Caco-2 (cell line): Measurements from ENCODE around the gene AOPEP. TPM values are rescaled to one million over a fixed set of nuclear protein-coding genes. Genes with fewer than 3 reads are reported as not detected.

ENCODE experiments used
- BruUV-seq: library from RNA; stranded (reverse); fragments of 400-500 nt; replicated peaks from 2 replicates; lab custom pipeline; 2021; lab: Mats Ljungman, UMichigan
- CTCF ChIA-PET: fragments of 300-600 bp; sonication (Branson Sonifier 250); formaldehyde crosslinking; loops from one replicate; lab custom pipeline; 2022; ENCODE audit warnings: antibody characterized with exemption; lab: Charles Lee
- POLR2A ChIA-PET: fragments of 300-600 bp; sonication (Branson Sonifier 250); formaldehyde crosslinking; loops from one replicate; lab custom pipeline; 2022; ENCODE audit warnings: antibody characterized with exemption; lab: Charles Lee
- DNase-seq, 2 experiments: peaks; one replicate each; pipeline versions ENCODE4 v3.0.0 to v3.0.0-alpha.2; 2020 to 2022
- H3K27me3 ChIP-seq: replicated peaks from 2 replicates; pipeline ENCODE4 v1.6.0; 2011; ENCODE audit warnings: low read length; ENCODE audit not compliant: control insufficient read depth, insufficient read depth
- H3K36me3 ChIP-seq: 2 replicates; pipeline ENCODE4 v1.5.1; 2011; ENCODE audit warnings: low read length; ENCODE audit not compliant: control insufficient read depth, insufficient read depth
- H3K4me1 ChIP-seq: fragments of 250-450 bp; sonication (Bioruptor Pico); 2 replicates; pipeline ENCODE4 v1.5.1; 2020; ENCODE audit warnings: mild to moderate bottlenecking
- H3K4me3 ChIP-seq: 2 replicates; pipeline ENCODE4 v1.5.1; 2011; ENCODE audit warnings: low read depth, mild to moderate bottlenecking, control low read depth, low read length
- H3K9me3 ChIP-seq: fragments of 250-450 bp; sonication (Bioruptor Pico); 2 replicates; pipeline ENCODE4 v1.5.1; 2020; ENCODE audit warnings: mild to moderate bottlenecking, moderate library complexity
- H3K27ac Mint-ChIP-seq: one replicate; pipeline ENCODE4 v1.8.0; 2022; ENCODE audit warnings: mixed read lengths; ENCODE audit not compliant: unreplicated experiment
- H3K27me3 Mint-ChIP-seq: one replicate; pipeline ENCODE4 v1.8.0; 2022; ENCODE audit warnings: mixed read lengths; ENCODE audit not compliant: insufficient read depth, unreplicated experiment
- H3K36me3 Mint-ChIP-seq: one replicate; pipeline ENCODE4 v1.8.0; 2022; ENCODE audit warnings: mild to moderate bottlenecking, mixed read lengths; ENCODE audit not compliant: insufficient read depth, unreplicated experiment
- H3K4me1 Mint-ChIP-seq: one replicate; pipeline ENCODE4 v1.8.0; 2022; ENCODE audit warnings: low read depth, mixed read lengths; ENCODE audit not compliant: unreplicated experiment
- H3K4me3 Mint-ChIP-seq: one replicate; pipeline ENCODE4 v1.8.0; 2022; ENCODE audit warnings: mild to moderate bottlenecking, moderate library complexity, mixed read lengths; ENCODE audit not compliant: unreplicated experiment
- H3K9me3 Mint-ChIP-seq: one replicate; pipeline ENCODE4 v1.8.0; 2022; ENCODE audit warnings: mixed read lengths; ENCODE audit not compliant: unreplicated experiment
- intact Hi-C: fragments of 100-400 bp; cut with micrococcal nuclease; formaldehyde crosslinking; loops from one replicate; pipeline ENCODE4 v1.10.0; 2022; ENCODE audit not compliant: unreplicated experiment
- total RNA-seq: library from RNA; stranded (reverse); gene quantifications from 2 replicates; pipeline ENCODE4 v1.2.3, GENCODE V29; 2022
- TF ChIP-seq, protein P1 (sequence below), 2 experiments: fragments of 200-600 bp in 1 of 2; IDR thresholded peaks; 1 replicate in 1 of 2; 2 replicates in 1 of 2; pipeline versions ENCODE4 v1.5.1 to v1.8.0; 2011 to 2022; ENCODE audit warnings: antibody characterized with exemption in 1 of 2, control low read depth in 1 of 2, inconsistent platforms in 1 of 2, low read depth in 1 of 2, low read length in 1 of 2, mild to moderate bottlenecking in 1 of 2, moderate library complexity in 1 of 2; ENCODE audit not compliant: insufficient read depth in 1 of 2, severe bottlenecking in 1 of 2, unreplicated experiment in 1 of 2

Gene AOPEP
- total RNA-seq, 1 experiment from 2014 or later, result 63.3 TPM

DNA sequence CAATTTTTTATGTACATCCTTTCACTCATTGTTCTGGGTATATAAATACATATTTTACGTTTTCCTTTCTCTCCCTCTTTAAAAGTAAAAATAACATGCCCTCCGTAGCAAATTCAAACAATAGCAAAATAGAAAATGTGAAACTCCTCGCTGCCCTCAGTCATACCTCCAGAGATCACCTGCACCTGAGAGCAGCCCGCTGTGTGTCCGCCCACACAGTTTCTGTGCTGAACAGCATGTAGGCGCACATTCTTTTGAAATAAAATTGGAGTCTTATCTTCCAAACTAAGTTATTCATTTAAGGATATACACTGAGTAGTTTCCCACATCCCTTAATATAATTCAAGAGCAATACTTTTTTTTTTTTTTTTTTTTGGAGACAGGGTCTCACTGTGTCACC is 255.7 kb downstream of the AOPEP start:
- Histone ChIP-seq H3K36me3 (no peaks in the 10 kb centered on the region), H3K4me1 (0 out of 2 replicates have a peak, but pooled peaks cover 5% of the 10 kb centered on the region), H3K4me3 (no peak overlapping the region), H3K9me3 (no peaks in the 10 kb centered on the region; the same call in 1 of the 2 replicates), H3K27me3 (no peaks in the 10 kb centered on the region)
- POLR2A ChIA-PET, result no interaction called here
- TF ChIP-seq, protein P1, sequence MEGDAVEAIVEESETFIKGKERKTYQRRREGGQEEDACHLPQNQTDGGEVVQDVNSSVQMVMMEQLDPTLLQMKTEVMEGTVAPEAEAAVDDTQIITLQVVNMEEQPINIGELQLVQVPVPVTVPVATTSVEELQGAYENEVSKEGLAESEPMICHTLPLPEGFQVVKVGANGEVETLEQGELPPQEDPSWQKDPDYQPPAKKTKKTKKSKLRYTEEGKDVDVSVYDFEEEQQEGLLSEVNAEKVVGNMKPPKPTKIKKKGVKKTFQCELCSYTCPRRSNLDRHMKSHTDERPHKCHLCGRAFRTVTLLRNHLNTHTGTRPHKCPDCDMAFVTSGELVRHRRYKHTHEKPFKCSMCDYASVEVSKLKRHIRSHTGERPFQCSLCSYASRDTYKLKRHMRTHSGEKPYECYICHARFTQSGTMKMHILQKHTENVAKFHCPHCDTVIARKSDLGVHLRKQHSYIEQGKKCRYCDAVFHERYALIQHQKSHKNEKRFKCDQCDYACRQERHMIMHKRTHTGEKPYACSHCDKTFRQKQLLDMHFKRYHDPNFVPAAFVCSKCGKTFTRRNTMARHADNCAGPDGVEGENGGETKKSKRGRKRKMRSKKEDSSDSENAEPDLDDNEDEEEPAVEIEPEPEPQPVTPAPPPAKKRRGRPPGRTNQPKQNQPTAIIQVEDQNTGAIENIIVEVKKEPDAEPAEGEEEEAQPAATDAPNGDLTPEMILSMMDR (IDR thresholded peaks at IDR 0.05; ENCODE audit: insufficient read depth in 1 of 2, low read depth in 1 of 2, low read length in 1 of 2, severe bottlenecking in 1 of 2, unreplicated experiment in 1 of 2), result no peak
- peaks cover 9% of the 10 kb centered on the region for H3K4me1 Mint-ChIP-seq
- H3K4me3 Mint-ChIP-seq, result no peak overlapping the region
- intact Hi-C loops, result no loop called here
- CTCF ChIA-PET, result no interaction called here
- no peaks in the 10 kb centered on the region for H3K27me3 Mint-ChIP-seq
- BruUV-seq, result no TSS peak
- H3K27ac Mint-ChIP-seq, result no peak overlapping the region
- no peaks in the 10 kb centered on the region for H3K9me3 Mint-ChIP-seq
- no peaks in the 10 kb centered on the region for H3K36me3 Mint-ChIP-seq
- DNase-seq, result no peak

GRCh38 chr9:94983552-94983951 is 257.1 kb downstream of the AOPEP start:
- no peaks in the 10 kb centered on the region for H3K27me3 ChIP-seq
- Mint-ChIP-seq H3K36me3 (no peaks in the 10 kb centered on the region), H3K9me3 (no peaks in the 10 kb centered on the region), H3K4me1 (peaks cover 17% of the 10 kb centered on the region), H3K27me3 (no peaks in the 10 kb centered on the region), H3K4me3 (no peak overlapping the region), H3K27ac (no peak overlapping the region)
- intact Hi-C loops, result no loop called here
- BruUV-seq, result no TSS peak
- no peak for DNase-seq
- CTCF ChIA-PET, result interaction anchor here (1.1 kb wide), 1 partner anchor 40 kb away, joined by 3 read pairs; no protein-coding TSS in a partner anchor
- POLR2A ChIA-PET, result interaction anchor here (0.6 kb wide), 1 partner anchor 20 kb away, joined by 3 read pairs; no protein-coding TSS in a partner anchor
- TF ChIP-seq, protein P1 (IDR thresholded peaks at IDR 0.05; ENCODE audit: insufficient read depth in 1 of 2, low read depth in 1 of 2, low read length in 1 of 2, severe bottlenecking in 1 of 2, unreplicated experiment in 1 of 2), result no peak
- H3K4me3 ChIP-seq, result no peak overlapping the region
- H3K36me3 ChIP-seq, result no peaks in the 10 kb centered on the region
- H3K9me3 ChIP-seq, result no peaks in the 10 kb centered on the region; the same call in 1 of the 2 replicates
- H3K4me1 ChIP-seq, result 0 out of 2 replicates have a peak, but pooled peaks cover 5% of the 10 kb centered on the region

DNA sequence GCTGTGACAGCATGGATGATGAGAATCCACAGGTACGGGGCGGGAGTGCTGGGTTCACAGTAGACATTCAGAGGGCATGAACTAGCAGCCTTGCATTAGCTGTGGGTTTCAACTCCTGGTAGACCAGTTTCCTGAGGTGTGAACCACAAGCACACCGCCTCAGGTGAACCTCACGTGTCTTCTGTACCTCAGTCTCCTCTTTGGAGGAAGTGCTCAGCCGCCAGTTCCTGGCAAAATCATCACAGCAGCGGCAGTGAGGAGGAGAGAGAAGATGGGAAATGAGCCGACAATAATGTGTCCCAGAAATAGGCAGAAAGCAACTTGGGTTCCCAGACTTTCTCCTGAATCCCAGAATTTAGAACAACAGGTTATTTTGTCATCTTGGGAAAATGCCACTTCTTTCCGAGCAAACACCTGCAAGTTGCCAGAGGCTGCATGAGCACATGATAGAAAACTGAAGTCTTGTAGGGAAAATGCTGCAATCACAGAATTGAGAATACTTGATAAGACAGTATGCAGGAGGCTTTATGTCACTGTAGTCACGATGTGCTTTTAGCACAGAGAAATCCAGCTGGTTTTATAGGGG is 258.5 kb downstream of the AOPEP start:
- TF ChIP-seq, protein P1 (IDR thresholded peaks at IDR 0.05; ENCODE audit: insufficient read depth in 1 of 2, low read depth in 1 of 2, low read length in 1 of 2, severe bottlenecking in 1 of 2, unreplicated experiment in 1 of 2), result no peak

More for the DNA sequence above, 258.5 kb downstream of the AOPEP start:
- no peaks in the 10 kb centered on the region for H3K9me3 Mint-ChIP-seq
- ChIA-PET POLR2A (no interaction called here), CTCF (no interaction called here)
- no peak for DNase-seq
- H3K4me1 Mint-ChIP-seq, result peaks cover 20% of the 10 kb centered on the region
- peaks cover 9% of the 10 kb centered on the region; the same call in 1 of the 2 replicates for H3K4me1 ChIP-seq
- no peak overlapping the region for H3K4me3 ChIP-seq
- H3K27me3 Mint-ChIP-seq, result no peaks in the 10 kb centered on the region
- no peak overlapping the region for H3K27ac Mint-ChIP-seq
- no TSS peak for BruUV-seq
- H3K9me3 ChIP-seq, result peaks cover 4% of the 10 kb centered on the region; the same call in 1 of the 2 replicates
- no peak overlapping the region for H3K4me3 Mint-ChIP-seq
- H3K36me3 Mint-ChIP-seq, result no peaks in the 10 kb centered on the region
- intact Hi-C loops, result no loop called here
- no peaks in the 10 kb centered on the region for H3K27me3 ChIP-seq
- no peaks in the 10 kb centered on the region for H3K36me3 ChIP-seq
